ENCODE data around the gene APOC3. TPM values are rescaled to one million over a fixed set of nuclear protein-coding genes. Genes with fewer than 3 reads are reported as not detected.

Gene APOC3
- total RNA-seq = not detected

GRCh38 chr11:116829525-116830183 is at the start of gene APOC3:
Gene APOC3, plus strand, starts transcription at chr11:116829907. Its CDS starts 676 bp downstream, at chr11:116830583.
- intact Hi-C loops (cut with DNase I; ENCODE audit: low total_unique reads) = no loop called here
- TF ChIP-seq, protein P1, sequence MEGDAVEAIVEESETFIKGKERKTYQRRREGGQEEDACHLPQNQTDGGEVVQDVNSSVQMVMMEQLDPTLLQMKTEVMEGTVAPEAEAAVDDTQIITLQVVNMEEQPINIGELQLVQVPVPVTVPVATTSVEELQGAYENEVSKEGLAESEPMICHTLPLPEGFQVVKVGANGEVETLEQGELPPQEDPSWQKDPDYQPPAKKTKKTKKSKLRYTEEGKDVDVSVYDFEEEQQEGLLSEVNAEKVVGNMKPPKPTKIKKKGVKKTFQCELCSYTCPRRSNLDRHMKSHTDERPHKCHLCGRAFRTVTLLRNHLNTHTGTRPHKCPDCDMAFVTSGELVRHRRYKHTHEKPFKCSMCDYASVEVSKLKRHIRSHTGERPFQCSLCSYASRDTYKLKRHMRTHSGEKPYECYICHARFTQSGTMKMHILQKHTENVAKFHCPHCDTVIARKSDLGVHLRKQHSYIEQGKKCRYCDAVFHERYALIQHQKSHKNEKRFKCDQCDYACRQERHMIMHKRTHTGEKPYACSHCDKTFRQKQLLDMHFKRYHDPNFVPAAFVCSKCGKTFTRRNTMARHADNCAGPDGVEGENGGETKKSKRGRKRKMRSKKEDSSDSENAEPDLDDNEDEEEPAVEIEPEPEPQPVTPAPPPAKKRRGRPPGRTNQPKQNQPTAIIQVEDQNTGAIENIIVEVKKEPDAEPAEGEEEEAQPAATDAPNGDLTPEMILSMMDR (IDR thresholded peaks at IDR 0.05) = no peak
- no peak for TF ChIP-seq POLR2AphosphoS5 (IDR thresholded peaks at IDR 0.05)
- no peak for TF ChIP-seq POLR2A (IDR thresholded peaks at IDR 0.05)

GRCh38 chr11:116782728-116783127 is 47.0 kb upstream of the APOC3 start:
- H3K4me3 ChIP-seq = no peak overlapping the region
- intact Hi-C loops (cut with DNase I; ENCODE audit: low total_unique reads) = no loop called here
- no peaks in the 10 kb centered on the region for H3K9me3 ChIP-seq
- no peaks in the 10 kb centered on the region for H3K36me3 ChIP-seq
- no peaks in the 10 kb centered on the region for H3K27me3 ChIP-seq
- peaks cover 0 to 9% of the 10 kb centered on the region in 2 donors for H3K4me1 ChIP-seq
- DNase-seq (ENCODE audit: low spot score in 2 of 2) = no peak
- H3K27ac ChIP-seq = no peak overlapping the region
- no peak for TF ChIP-seq POLR2A (IDR thresholded peaks at IDR 0.05)

More at GRCh38 chr11:116829525-116830183, at the start of gene APOC3:
- H3K36me3 ChIP-seq = no peaks in the 10 kb centered on the region
- H3K4me1 ChIP-seq = no peaks in the 10 kb centered on the region
- H3K9me3 ChIP-seq = no peaks in the 10 kb centered on the region
- DNase-seq (ENCODE audit: low spot score in 2 of 2) = no peak
- H3K4me3 ChIP-seq = no peak within 1 kb of the TSS
- H3K27me3 ChIP-seq = no peaks in the 10 kb centered on the region
- H3K27ac ChIP-seq = no peak within 1 kb of the TSS

GRCh38 chr11:116786326-116786725 is 43.4 kb upstream of the APOC3 start:
- TF ChIP-seq POLR2AphosphoS5 (IDR thresholded peaks at IDR 0.05) = no peak
- no peak for TF ChIP-seq POLR2A (IDR thresholded peaks at IDR 0.05)
- TF ChIP-seq, protein P1 (IDR thresholded peaks at IDR 0.05) = no peak
- no peak overlapping the region for H3K27ac ChIP-seq
- H3K27me3 ChIP-seq = peaks cover 0 to 4% of the 10 kb centered on the region in 2 donors
- no peaks in the 10 kb centered on the region for H3K9me3 ChIP-seq
- no peak for DNase-seq (ENCODE audit: low spot score in 2 of 2)
- H3K4me3 ChIP-seq = no peak overlapping the region
- no peaks in the 10 kb centered on the region for H3K36me3 ChIP-seq
- intact Hi-C loops (cut with DNase I; ENCODE audit: low total_unique reads) = no loop called here
- peaks cover 0 to 9% of the 10 kb centered on the region in 2 donors for H3K4me1 ChIP-seq

GRCh38 chr11:116786966-116787365 is 42.7 kb upstream of the APOC3 start:
- no peaks in the 10 kb centered on the region for H3K9me3 ChIP-seq
- DNase-seq (ENCODE audit: low spot score in 2 of 2) = no peak
- intact Hi-C loops (cut with DNase I; ENCODE audit: low total_unique reads) = no loop called here
- H3K4me1 ChIP-seq = peaks cover 0 to 9% of the 10 kb centered on the region in 2 donors
- peaks cover 0 to 4% of the 10 kb centered on the region in 2 donors for H3K27me3 ChIP-seq
- no peak for TF ChIP-seq POLR2AphosphoS5 (IDR thresholded peaks at IDR 0.05)
- TF ChIP-seq POLR2A (IDR thresholded peaks at IDR 0.05) = no peak
- TF ChIP-seq, protein P1 (IDR thresholded peaks at IDR 0.05) = no peak
- H3K36me3 ChIP-seq = no peaks in the 10 kb centered on the region
- H3K4me3 ChIP-seq = peak overlapping the region; percentile 84 to 98 (median 86)
- peak overlapping the region in 1 of 2 donors; percentile 88 for H3K27ac ChIP-seq

- Histone ChIP-seq H3K36me3 (no peaks in the 10 kb centered on the region), H3K4me1 (peaks cover 0 to 9% of the 10 kb centered on the region in 2 donors), H3K4me3 (peak overlapping the region; percentile 84 to 98 (median 86)), H3K9me3 (no peaks in the 10 kb centered on the region), H3K27me3 (peaks cover 0 to 4% of the 10 kb centered on the region in 2 donors), H3K27ac (peak overlapping the region; percentile 82 to 88)
- DNase-seq (ENCODE audit: low spot score in 2 of 2) = no peak
- intact Hi-C loops (cut with DNase I; ENCODE audit: low total_unique reads) = no loop called here
- TF ChIP-seq, protein P1 (IDR thresholded peaks at IDR 0.05) = no peak
- TF ChIP-seq POLR2AphosphoS5 (IDR thresholded peaks at IDR 0.05) (no peak), POLR2A (IDR thresholded peaks at IDR 0.05) (no peak)
Measured at GRCh38 chr11:116787436-116787785, 42.3 kb upstream of the APOC3 start.
